GM12878 (cell line): ENCODE data around the gene SIGLEC5. TPM values are rescaled to one million over a fixed set of nuclear protein-coding genes. Genes with fewer than 3 reads are reported as not detected.
A peak's percentile ranks its signal among the peaks of the same experiment; 100 is the strongest.

ENCODE experiments used
- BHLHE40 ChIP-seq, 2 experiments: fragments of 450-650 bp in 1 of 2; IDR thresholded peaks; 2 replicates each; pipeline ENCODE4 v1.6.1; 2011 to 2017; ENCODE audit warnings: low read depth in 2 of 2, borderline replicate concordance in 1 of 2, improper control_type of control experiment in 1 of 2, low read length in 1 of 2, mild to moderate bottlenecking in 1 of 2
- CHD1 ChIP-seq: IDR thresholded peaks from 2 replicates; pipeline ENCODE4 v1.6.1; 2012; ENCODE audit warnings: low read depth, low read length, improper control_type of control experiment
- WRNIP1 ChIP-seq: IDR thresholded peaks from 2 replicates; pipeline ENCODE4 v1.6.1; 2011; ENCODE audit warnings: low read depth, low read length, improper control_type of control experiment, borderline replicate concordance
- ZNF384 ChIP-seq: IDR thresholded peaks from 2 replicates; pipeline ENCODE4 v1.6.1; 2012; ENCODE audit warnings: low read depth, mild to moderate bottlenecking, low read length, improper control_type of control experiment, borderline replicate concordance
- polyA plus RNA-seq, 11 experiments: library from polyadenylated mRNA; depleted of rRNA in 4 of 11; unstranded in 6 of 11; stranded (reverse) in 5 of 11; fragments of >200 nt; fragmentation: Nextera tagmentation in 4 of 11; fragmentation: Illumina TruSeq in 1 of 11; extraction: Ambion mirVana in 4 of 11; extraction: Trizol in 1 of 11; gene quantifications; 1 replicate in 1 of 11; 2 replicates in 10 of 11; pipeline versions ENCODE4 v1.2.1 to v1.2.3, GENCODE V29; 2011 to 2016; ENCODE audit warnings: inconsistent platforms in 2 of 11, missing spikeins in 2 of 11, low read depth in 1 of 11
- total RNA-seq, 4 experiments: library from RNA; depleted of rRNA in 3 of 4; stranded (reverse); fragments of >200 nt in 3 of 4; fragmentation: Illumina TruSeq in 1 of 4; extraction: Trizol in 1 of 4; gene quantifications; 2 replicates each; pipeline versions ENCODE4 v1.2.1 to v1.2.3, GENCODE V29; 2013 to 2021
- TF ChIP-seq, protein P1 (sequence below): IDR thresholded peaks from 2 replicates; pipeline ENCODE4 v1.6.1; 2012; ENCODE audit warnings: improper control_type of control experiment, low read depth, low read length; ENCODE audit not compliant: insufficient replicate concordance
- TF ChIP-seq, protein P2 (sequence below): IDR thresholded peaks from 2 replicates; pipeline ENCODE4 v1.6.1; 2012; ENCODE audit warnings: low read depth, low read length, improper control_type of control experiment
- TF ChIP-seq, protein P3 (sequence below): fragments of 450-650 bp; IDR thresholded peaks from 2 replicates; pipeline ENCODE4 v1.6.1; 2017; ENCODE audit warnings: mild to moderate bottlenecking, moderate library complexity
- TF ChIP-seq, protein P4 (sequence below): IDR thresholded peaks from 2 replicates; pipeline ENCODE4 v1.6.1; 2011; ENCODE audit warnings: mild to moderate bottlenecking, low read depth, low read length, moderate library complexity; ENCODE audit not compliant: insufficient replicate concordance
- TF ChIP-seq, protein P5 (sequence below): fragments of 450-650 bp; IDR thresholded peaks from 2 replicates; pipeline ENCODE4 v1.6.1; 2018; ENCODE audit warnings: borderline replicate concordance, mild to moderate bottlenecking; ENCODE audit not compliant: partially characterized antibody

The SIGLEC5 gene
- total and polyA plus RNA-seq, 10 of the 15 experiments (the other 5 are each of a cell fraction or from before 2014, with no cell fraction given), result 0.05 to 2.5 (median 1.4) TPM; not detected in 1

DNA sequence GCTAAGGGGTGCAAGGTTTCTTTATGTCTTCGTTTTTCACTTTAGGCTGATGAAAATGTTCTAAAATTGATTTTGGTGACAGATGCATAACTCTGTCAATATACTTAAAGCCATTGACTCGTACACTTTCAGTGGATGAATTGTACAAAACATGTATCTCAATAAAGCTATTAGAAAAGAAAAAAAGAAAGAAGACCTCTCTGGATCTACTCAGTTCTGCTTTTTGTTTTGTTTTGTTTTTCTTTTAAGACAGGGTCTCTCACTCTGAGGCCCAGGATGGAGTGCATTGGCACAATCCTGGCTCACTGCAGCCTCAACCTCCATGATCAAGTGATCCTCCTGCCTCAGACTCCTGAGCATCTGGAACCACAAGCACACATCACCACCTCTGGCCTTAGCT, 3.5 kb downstream of the SIGLEC5 start (continued):
- TF ChIP-seq, protein P1, sequence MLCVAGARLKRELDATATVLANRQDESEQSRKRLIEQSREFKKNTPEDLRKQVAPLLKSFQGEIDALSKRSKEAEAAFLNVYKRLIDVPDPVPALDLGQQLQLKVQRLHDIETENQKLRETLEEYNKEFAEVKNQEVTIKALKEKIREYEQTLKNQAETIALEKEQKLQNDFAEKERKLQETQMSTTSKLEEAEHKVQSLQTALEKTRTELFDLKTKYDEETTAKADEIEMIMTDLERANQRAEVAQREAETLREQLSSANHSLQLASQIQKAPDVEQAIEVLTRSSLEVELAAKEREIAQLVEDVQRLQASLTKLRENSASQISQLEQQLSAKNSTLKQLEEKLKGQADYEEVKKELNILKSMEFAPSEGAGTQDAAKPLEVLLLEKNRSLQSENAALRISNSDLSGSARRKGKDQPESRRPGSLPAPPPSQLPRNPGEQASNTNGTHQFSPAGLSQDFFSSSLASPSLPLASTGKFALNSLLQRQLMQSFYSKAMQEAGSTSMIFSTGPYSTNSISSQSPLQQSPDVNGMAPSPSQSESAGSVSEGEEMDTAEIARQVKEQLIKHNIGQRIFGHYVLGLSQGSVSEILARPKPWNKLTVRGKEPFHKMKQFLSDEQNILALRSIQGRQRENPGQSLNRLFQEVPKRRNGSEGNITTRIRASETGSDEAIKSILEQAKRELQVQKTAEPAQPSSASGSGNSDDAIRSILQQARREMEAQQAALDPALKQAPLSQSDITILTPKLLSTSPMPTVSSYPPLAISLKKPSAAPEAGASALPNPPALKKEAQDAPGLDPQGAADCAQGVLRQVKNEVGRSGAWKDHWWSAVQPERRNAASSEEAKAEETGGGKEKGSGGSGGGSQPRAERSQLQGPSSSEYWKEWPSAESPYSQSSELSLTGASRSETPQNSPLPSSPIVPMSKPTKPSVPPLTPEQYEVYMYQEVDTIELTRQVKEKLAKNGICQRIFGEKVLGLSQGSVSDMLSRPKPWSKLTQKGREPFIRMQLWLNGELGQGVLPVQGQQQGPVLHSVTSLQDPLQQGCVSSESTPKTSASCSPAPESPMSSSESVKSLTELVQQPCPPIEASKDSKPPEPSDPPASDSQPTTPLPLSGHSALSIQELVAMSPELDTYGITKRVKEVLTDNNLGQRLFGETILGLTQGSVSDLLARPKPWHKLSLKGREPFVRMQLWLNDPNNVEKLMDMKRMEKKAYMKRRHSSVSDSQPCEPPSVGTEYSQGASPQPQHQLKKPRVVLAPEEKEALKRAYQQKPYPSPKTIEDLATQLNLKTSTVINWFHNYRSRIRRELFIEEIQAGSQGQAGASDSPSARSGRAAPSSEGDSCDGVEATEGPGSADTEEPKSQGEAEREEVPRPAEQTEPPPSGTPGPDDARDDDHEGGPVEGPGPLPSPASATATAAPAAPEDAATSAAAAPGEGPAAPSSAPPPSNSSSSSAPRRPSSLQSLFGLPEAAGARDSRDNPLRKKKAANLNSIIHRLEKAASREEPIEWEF, result no peak
- TF ChIP-seq, protein P2, sequence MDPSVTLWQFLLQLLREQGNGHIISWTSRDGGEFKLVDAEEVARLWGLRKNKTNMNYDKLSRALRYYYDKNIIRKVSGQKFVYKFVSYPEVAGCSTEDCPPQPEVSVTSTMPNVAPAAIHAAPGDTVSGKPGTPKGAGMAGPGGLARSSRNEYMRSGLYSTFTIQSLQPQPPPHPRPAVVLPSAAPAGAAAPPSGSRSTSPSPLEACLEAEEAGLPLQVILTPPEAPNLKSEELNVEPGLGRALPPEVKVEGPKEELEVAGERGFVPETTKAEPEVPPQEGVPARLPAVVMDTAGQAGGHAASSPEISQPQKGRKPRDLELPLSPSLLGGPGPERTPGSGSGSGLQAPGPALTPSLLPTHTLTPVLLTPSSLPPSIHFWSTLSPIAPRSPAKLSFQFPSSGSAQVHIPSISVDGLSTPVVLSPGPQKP, result no peak
- TF ChIP-seq, protein P3, sequence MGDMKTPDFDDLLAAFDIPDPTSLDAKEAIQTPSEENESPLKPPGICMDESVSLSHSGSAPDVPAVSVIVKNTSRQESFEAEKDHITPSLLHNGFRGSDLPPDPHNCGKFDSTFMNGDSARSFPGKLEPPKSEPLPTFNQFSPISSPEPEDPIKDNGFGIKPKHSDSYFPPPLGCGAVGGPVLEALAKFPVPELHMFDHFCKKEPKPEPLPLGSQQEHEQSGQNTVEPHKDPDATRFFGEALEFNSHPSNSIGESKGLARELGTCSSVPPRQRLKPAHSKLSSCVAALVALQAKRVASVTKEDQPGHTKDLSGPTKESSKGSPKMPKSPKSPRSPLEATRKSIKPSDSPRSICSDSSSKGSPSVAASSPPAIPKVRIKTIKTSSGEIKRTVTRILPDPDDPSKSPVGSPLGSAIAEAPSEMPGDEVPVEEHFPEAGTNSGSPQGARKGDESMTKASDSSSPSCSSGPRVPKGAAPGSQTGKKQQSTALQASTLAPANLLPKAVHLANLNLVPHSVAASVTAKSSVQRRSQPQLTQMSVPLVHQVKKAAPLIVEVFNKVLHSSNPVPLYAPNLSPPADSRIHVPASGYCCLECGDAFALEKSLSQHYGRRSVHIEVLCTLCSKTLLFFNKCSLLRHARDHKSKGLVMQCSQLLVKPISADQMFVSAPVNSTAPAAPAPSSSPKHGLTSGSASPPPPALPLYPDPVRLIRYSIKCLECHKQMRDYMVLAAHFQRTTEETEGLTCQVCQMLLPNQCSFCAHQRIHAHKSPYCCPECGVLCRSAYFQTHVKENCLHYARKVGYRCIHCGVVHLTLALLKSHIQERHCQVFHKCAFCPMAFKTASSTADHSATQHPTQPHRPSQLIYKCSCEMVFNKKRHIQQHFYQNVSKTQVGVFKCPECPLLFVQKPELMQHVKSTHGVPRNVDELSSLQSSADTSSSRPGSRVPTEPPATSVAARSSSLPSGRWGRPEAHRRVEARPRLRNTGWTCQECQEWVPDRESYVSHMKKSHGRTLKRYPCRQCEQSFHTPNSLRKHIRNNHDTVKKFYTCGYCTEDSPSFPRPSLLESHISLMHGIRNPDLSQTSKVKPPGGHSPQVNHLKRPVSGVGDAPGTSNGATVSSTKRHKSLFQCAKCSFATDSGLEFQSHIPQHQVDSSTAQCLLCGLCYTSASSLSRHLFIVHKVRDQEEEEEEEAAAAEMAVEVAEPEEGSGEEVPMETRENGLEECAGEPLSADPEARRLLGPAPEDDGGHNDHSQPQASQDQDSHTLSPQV, result no peak
- TF ChIP-seq, protein P4, sequence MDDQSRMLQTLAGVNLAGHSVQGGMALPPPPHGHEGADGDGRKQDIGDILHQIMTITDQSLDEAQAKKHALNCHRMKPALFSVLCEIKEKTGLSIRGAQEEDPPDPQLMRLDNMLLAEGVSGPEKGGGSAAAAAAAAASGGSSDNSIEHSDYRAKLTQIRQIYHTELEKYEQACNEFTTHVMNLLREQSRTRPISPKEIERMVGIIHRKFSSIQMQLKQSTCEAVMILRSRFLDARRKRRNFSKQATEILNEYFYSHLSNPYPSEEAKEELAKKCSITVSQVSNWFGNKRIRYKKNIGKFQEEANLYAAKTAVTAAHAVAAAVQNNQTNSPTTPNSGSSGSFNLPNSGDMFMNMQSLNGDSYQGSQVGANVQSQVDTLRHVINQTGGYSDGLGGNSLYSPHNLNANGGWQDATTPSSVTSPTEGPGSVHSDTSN, result no peak
- TF ChIP-seq ZNF384 (peak; percentile 56; the same call in 1 of the 2 replicates), WRNIP1 (no peak), BHLHE40 (IDR thresholded peaks at IDR 0.05; ENCODE audit: borderline replicate concordance in 1 of 2, low read depth in 2 of 2, low read length in 1 of 2) (no peak), CHD1 (no peak)
- TF ChIP-seq, protein P5, sequence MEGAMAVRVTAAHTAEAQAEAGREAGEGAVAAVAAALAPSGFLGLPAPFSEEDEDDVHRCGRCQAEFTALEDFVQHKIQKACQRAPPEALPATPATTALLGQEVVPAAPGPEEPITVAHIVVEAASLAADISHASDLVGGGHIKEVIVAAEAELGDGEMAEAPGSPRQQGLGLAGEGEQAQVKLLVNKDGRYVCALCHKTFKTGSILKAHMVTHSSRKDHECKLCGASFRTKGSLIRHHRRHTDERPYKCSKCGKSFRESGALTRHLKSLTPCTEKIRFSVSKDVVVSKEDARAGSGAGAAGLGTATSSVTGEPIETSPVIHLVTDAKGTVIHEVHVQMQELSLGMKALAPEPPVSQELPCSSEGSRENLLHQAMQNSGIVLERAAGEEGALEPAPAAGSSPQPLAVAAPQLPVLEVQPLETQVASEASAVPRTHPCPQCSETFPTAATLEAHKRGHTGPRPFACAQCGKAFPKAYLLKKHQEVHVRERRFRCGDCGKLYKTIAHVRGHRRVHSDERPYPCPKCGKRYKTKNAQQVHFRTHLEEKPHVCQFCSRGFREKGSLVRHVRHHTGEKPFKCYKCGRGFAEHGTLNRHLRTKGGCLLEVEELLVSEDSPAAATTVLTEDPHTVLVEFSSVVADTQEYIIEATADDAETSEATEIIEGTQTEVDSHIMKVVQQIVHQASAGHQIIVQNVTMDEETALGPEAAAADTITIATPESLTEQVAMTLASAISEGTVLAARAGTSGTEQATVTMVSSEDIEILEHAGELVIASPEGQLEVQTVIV, result no peak
